Stimulated activated naive CD8-positive, alpha-beta T cell treated with anti-CD3 and anti-CD28 coated beads, Interleukin-15, Interleukin-2, amounts not matched to agents 100 ng/mL and 50 ng/mL, for 24 hours (primary cell): ENCODE measurements around the gene TSPAN14.
A peak's percentile ranks its signal among the peaks of the same experiment; 100 is the strongest.
"Not testable (repeated sequence)": the region's sequence is repeated elsewhere in the genome, so short reads cannot be mapped to it uniquely, and the experiment has no call there.

Experiments used
- H3K27ac Mint-ChIP-seq: one replicate; pipeline ENCODE4 v1.8.0; 2021; ENCODE audit warnings: mild to moderate bottlenecking, mixed read lengths
- H3K27me3 Mint-ChIP-seq: one replicate; pipeline ENCODE4 v1.8.0; 2021; ENCODE audit warnings: mixed read lengths
- H3K36me3 Mint-ChIP-seq: one replicate; pipeline ENCODE4 v1.8.0; 2021; ENCODE audit warnings: low read depth, mixed read lengths
- H3K4me1 Mint-ChIP-seq: one replicate; pipeline ENCODE4 v1.8.0; 2021; ENCODE audit warnings: low read depth, mixed read lengths
- H3K4me3 Mint-ChIP-seq: one replicate; pipeline ENCODE4 v1.8.0; 2021; ENCODE audit warnings: mild to moderate bottlenecking, mixed read lengths
- H3K9me3 Mint-ChIP-seq: one replicate; pipeline ENCODE4 v1.8.0; 2021; ENCODE audit warnings: mixed read lengths

Gene TSPAN14

GRCh38 chr10:80519936-80520650 lies 66.0 kb downstream of the TSPAN14 start:
- H3K9me3 Mint-ChIP-seq: no peaks in the 10 kb centered on the region
- H3K4me3 Mint-ChIP-seq: no peak overlapping the region
- peaks cover 27% of the 10 kb centered on the region for H3K36me3 Mint-ChIP-seq
- H3K27me3 Mint-ChIP-seq: no peaks in the 10 kb centered on the region
- peak overlapping the region; percentile 63 for H3K27ac Mint-ChIP-seq
- H3K4me1 Mint-ChIP-seq: peaks cover 49% of the 10 kb centered on the region

DNA sequence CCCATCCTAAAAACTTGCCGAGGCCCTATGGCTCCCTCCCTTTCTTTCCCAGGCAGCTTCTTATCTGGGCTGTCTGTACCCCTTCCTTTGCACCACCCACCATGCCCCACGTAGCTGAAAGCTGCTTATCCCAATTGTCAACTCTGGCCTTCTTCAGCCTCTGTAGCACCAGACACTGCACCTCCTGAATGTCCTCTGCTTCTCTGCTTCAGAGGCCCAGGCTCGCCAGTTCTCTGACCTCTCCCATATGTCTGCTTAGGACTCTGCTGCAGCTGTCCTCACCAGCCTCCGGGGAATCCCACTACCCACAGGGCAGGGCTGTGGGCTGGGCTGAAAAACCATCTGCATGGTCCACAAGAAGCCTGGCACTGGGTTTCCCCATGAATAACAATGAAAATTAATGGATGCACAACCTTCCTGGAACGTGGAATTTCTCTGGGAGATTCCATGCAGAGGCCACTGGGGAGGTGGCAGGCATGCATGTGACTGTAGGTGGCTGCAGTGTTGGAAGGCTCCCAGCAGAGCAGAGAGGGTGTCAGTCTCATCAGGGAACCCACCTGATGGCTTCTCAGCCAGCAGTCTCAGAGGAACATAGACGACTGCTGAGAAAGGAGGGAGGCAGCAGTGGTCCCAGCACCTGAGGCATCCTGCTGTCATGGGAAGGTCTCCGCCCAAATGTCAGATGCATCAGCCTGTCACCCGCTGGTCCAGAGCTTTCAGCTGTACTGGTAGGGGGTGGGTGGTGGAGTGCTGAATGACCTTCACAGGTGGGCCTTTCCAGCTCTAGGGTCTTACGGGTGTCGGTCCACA lies 66.8 kb downstream of the TSPAN14 start:
- no peaks in the 10 kb centered on the region for H3K27me3 Mint-ChIP-seq
- peaks cover 54% of the 10 kb centered on the region for H3K4me1 Mint-ChIP-seq
- H3K9me3 Mint-ChIP-seq: no peaks in the 10 kb centered on the region
- H3K36me3 Mint-ChIP-seq: peaks cover 27% of the 10 kb centered on the region
- no peak overlapping the region for H3K4me3 Mint-ChIP-seq
- H3K27ac Mint-ChIP-seq: peak overlapping the region; percentile 63

GRCh38 chr10:80522756-80523363 lies 68.8 kb downstream of the TSPAN14 start:
- Mint-ChIP-seq H3K27me3 (no peaks in the 10 kb centered on the region), H3K4me3 (no peak overlapping the region), H3K27ac (peak overlapping the region; percentile 80), H3K9me3 (no peaks in the 10 kb centered on the region), H3K4me1 (peaks cover 61% of the 10 kb centered on the region), H3K36me3 (peaks cover 11% of the 10 kb centered on the region)

DNA sequence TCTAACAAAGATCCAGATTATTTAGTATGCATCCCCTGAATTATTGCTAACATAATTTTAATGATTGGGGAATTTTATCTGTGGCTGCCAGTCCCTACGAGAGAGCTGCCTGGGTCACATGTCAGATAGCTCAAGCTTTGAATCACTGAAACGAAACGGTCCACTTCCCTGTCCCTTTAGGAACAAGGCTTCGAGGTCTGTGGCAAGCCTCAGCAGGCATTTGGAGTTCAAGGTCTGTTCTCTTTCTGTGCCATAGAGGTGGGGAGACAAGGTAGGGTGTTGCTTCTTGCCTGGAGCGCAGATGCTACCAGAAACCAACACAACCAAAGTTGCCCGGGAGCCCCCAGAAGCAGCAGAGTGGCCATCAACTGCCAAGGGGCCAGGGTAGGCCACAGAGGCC lies 69.7 kb downstream of the TSPAN14 start:
- H3K27me3 Mint-ChIP-seq: no peaks in the 10 kb centered on the region
- H3K27ac Mint-ChIP-seq: peak overlapping the region; percentile 75
- peaks cover 65% of the 10 kb centered on the region for H3K4me1 Mint-ChIP-seq
- H3K36me3 Mint-ChIP-seq: peaks cover 2% of the 10 kb centered on the region
- H3K9me3 Mint-ChIP-seq: no peaks in the 10 kb centered on the region
- H3K4me3 Mint-ChIP-seq: no peak overlapping the region

DNA sequence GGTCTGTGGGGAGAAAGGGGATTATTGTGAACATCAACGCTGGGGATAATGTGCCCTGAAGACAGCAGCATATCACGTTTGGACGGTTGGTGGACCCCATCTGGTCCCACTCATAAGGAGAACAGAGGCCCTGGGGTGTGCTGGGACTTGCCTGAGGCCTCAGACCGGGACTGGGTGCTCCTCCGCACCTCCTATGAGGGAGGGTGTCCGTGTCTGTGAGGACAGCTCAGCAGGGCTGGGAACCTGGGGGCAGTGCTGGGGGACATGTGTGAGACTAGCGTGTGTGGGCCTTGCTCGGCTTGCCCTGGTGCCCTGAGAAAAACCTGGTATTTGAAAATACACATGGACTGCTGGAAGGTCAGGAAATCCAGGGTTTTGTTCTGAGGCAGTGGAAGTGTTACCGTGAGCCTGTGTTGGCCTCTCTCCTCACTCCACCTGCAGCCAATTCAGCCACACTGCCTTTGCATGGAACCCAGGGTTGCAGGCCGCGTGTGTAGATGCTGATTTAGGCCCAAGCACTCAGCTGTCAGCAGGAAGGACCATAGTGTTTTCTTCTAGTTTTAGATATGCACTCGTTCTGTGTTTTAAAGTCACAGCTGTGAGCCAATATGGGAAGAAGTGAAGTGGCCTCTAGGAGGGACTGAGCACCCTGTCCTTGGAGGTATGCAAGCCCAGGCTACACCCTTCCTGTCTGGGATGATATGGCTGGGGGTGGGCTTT lies 70.2 kb downstream of the TSPAN14 start:
- Mint-ChIP-seq H3K4me3 (no peak overlapping the region), H3K4me1 (peaks cover 67% of the 10 kb centered on the region), H3K27me3 (no peaks in the 10 kb centered on the region), H3K36me3 (no peaks in the 10 kb centered on the region), H3K9me3 (no peaks in the 10 kb centered on the region), H3K27ac (peak overlapping the region; percentile 75)

GRCh38 chr10:80526218-80526617 lies 72.1 kb downstream of the TSPAN14 start:
- H3K27me3 Mint-ChIP-seq: no peaks in the 10 kb centered on the region
- H3K36me3 Mint-ChIP-seq: no peaks in the 10 kb centered on the region
- no peak overlapping the region for H3K4me3 Mint-ChIP-seq
- H3K4me1 Mint-ChIP-seq: peaks cover 72% of the 10 kb centered on the region
- H3K9me3 Mint-ChIP-seq: no peaks in the 10 kb centered on the region
- H3K27ac Mint-ChIP-seq: peak overlapping the region; percentile 49

- Mint-ChIP-seq H3K36me3 (no peaks in the 10 kb centered on the region), H3K9me3 (no peaks in the 10 kb centered on the region), H3K27ac (peak overlapping the region; percentile 49), H3K27me3 (no peaks in the 10 kb centered on the region), H3K4me3 (no peak overlapping the region), H3K4me1 (peaks cover 77% of the 10 kb centered on the region)
These were observed 72.6 kb downstream of the TSPAN14 start for GRCh38 chr10:80526742-80527141.

DNA sequence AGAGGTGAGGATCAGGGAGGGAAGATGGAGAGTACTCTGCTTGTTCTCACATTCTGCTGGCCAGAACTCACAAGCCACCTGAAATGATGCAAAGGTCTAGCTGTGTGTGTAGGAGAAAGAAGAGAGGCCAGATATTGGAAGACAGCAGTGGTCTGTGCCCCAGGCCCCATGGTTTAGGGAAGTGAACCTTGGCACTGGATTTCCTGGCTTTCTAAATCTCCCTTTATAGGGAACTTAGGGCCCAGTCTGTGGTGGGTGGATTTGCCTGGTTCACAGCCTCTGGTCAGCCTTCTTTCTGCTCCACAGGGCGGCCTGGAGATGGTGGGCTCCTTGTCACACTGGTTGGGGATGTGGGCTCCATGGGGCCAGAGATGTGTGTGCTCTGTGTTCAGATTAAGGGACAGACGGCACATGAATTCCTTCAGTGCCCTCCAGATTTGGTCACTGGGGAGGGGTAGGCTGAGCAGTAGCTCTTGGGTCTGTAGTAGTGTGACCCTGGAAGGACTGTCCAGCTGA lies 74.1 kb downstream of the TSPAN14 start:
- Mint-ChIP-seq H3K9me3 (no peaks in the 10 kb centered on the region), H3K27ac (no peak overlapping the region), H3K27me3 (no peaks in the 10 kb centered on the region), H3K4me3 (no peak overlapping the region), H3K4me1 (peaks cover 82% of the 10 kb centered on the region), H3K36me3 (no peaks in the 10 kb centered on the region)

DNA sequence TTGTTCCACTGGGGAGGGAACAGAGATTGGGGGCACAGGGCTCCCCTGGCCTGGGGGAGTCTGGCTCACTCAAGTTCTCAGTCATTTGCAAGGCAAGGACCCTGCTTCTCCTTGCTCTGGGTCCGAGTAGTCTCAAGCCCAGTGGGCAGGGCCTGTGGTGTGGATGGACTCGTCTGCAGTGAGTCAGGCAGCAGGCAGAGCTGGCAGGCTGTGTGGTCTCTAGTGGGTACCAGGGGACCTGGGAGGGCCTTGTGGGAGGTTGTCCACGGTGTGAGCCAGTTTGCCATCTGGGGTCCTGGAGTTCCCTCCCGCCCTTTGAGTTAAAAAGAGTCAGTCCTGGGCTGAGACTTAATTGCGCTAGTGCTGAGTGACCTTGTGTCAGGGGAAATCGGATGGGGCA lies 74.8 kb downstream of the TSPAN14 start:
- H3K4me3 Mint-ChIP-seq: no peak overlapping the region
- peak overlapping the region; percentile 61 for H3K27ac Mint-ChIP-seq
- no peaks in the 10 kb centered on the region for H3K36me3 Mint-ChIP-seq
- H3K4me1 Mint-ChIP-seq: peaks cover 77% of the 10 kb centered on the region
- H3K9me3 Mint-ChIP-seq: no peaks in the 10 kb centered on the region
- no peaks in the 10 kb centered on the region for H3K27me3 Mint-ChIP-seq

GRCh38 chr10:80529604-80530003 lies 75.5 kb downstream of the TSPAN14 start:
- Mint-ChIP-seq H3K27me3 (no peaks in the 10 kb centered on the region), H3K27ac (peak overlapping the region; percentile 61), H3K4me3 (no peak overlapping the region), H3K9me3 (no peaks in the 10 kb centered on the region), H3K4me1 (peaks cover 70% of the 10 kb centered on the region), H3K36me3 (no peaks in the 10 kb centered on the region)

DNA sequence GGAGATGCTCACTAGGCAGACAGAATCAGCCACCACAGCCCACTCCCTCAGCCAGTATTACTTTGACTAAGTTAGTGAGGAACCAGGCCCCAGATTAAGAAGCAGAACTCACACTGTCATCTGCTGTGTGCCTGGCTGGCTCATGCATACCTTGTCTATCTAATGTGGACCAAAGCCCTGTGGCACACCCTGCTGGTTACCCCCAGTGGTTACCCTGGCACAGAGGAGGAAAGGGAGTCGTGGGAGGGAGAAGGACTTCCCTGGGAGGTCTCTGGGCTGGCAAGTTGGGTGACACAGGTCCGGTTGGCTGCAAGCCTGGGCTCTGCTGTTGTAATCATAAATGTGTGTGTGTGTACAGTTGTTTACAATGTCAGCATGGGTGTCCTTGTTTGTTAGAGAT lies 76.1 kb downstream of the TSPAN14 start:
- H3K27ac Mint-ChIP-seq: peak overlapping the region; percentile 61
- H3K4me1 Mint-ChIP-seq: peaks cover 70% of the 10 kb centered on the region
- H3K9me3 Mint-ChIP-seq: no peaks in the 10 kb centered on the region
- no peaks in the 10 kb centered on the region for H3K36me3 Mint-ChIP-seq
- H3K27me3 Mint-ChIP-seq: no peaks in the 10 kb centered on the region
- H3K4me3 Mint-ChIP-seq: peak overlapping the region; percentile 10

- Mint-ChIP-seq H3K27me3 (no peaks in the 10 kb centered on the region), H3K4me3 (no peak overlapping the region), H3K9me3 (no peaks in the 10 kb centered on the region), H3K4me1 (peaks cover 69% of the 10 kb centered on the region), H3K27ac (no peak overlapping the region), H3K36me3 (no peaks in the 10 kb centered on the region)
These were observed 76.7 kb downstream of the TSPAN14 start for GRCh38 chr10:80530816-80531215.

DNA sequence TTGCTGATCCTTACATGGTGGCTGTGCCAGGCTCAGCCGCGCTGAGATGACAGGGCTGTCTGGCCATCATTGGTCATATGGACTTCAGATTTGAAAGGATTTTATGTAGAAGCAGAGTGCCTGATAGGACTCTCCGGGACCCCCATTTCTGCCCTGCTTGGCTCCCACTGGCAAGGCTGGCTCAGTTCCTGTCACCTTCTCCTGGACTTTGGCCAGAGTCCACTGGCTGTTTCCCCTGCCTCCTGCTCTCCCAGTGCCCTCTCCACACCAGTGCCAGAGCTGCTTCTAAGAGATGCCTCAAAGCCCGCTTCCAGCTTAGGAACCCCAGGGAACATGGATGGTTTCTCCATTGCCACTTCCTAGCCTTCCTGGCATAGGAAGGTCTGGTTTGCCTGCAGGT lies 78.5 kb downstream of the TSPAN14 start:
- H3K36me3 Mint-ChIP-seq: no peaks in the 10 kb centered on the region
- no peak overlapping the region for H3K27ac Mint-ChIP-seq
- no peak overlapping the region for H3K4me3 Mint-ChIP-seq
- peaks cover 58% of the 10 kb centered on the region for H3K4me1 Mint-ChIP-seq
- H3K9me3 Mint-ChIP-seq: no peaks in the 10 kb centered on the region
- no peaks in the 10 kb centered on the region for H3K27me3 Mint-ChIP-seq

- not testable (repeated sequence) for H3K9me3 Mint-ChIP-seq, H3K27ac Mint-ChIP-seq, H3K4me3 Mint-ChIP-seq, H3K36me3 Mint-ChIP-seq, H3K27me3 Mint-ChIP-seq
- peaks cover 48% of the 10 kb centered on the region for H3K4me1 Mint-ChIP-seq
These were observed 79.9 kb downstream of the TSPAN14 start for GRCh38 chr10:80534059-80534458.
